K562 (cell line): ENCODE data around the gene RPE. TPM values are rescaled to one million over a fixed set of nuclear protein-coding genes. Genes with fewer than 3 reads are reported as not detected.

ENCODE experiments used
- DIDO1 ChIP-seq: fragments of 450-650 bp; IDR thresholded peaks from 2 replicates; pipeline ENCODE4 v1.6.1; 2016; ENCODE audit warnings: low read depth, missing biosample characterization, missing genetic modification characterization
- DPF2 ChIP-seq: fragments of 450-650 bp; IDR thresholded peaks from 2 replicates; pipeline ENCODE4 v1.6.1; 2016
- EP300 ChIP-seq: IDR thresholded peaks from 2 replicates; pipeline ENCODE4 v1.6.1; 2012; ENCODE audit warnings: low read length, improper control_type of control experiment
- GATAD2B ChIP-seq: fragments of 450-650 bp; IDR thresholded peaks from 2 replicates; pipeline ENCODE4 v1.6.1; 2017; ENCODE audit warnings: mild to moderate bottlenecking, borderline replicate concordance
- GTF2A2 ChIP-seq: IDR thresholded peaks from 2 replicates; pipeline ENCODE4 v1.6.1; 2016; ENCODE audit warnings: mild to moderate bottlenecking, missing genetic modification characterization, missing compliant biosample characterization
- PHTF2 ChIP-seq: fragments of 250-450 bp; sonication (Bioruptor Pico); IDR thresholded peaks from 2 replicates; pipeline ENCODE4 v1.5.0; 2021; ENCODE audit warnings: mild to moderate bottlenecking
- POLR2H ChIP-seq: IDR thresholded peaks from 2 replicates; pipeline ENCODE4 v1.6.1; 2016; ENCODE audit warnings: missing genetic modification characterization, low read depth, mild to moderate bottlenecking, control low read depth, missing compliant biosample characterization, moderate library complexity
- PRMT5 ChIP-seq: sonication (generic); formaldehyde crosslinking; IDR thresholded peaks from 2 replicates; pipeline ENCODE4 v1.5.0; 2020; ENCODE audit warnings: missing genetic modification reagents
- RBM39 ChIP-seq: fragments of 200-400 bp; formaldehyde crosslinking; optimal IDR thresholded peaks from 2 replicates; pipeline ENCODE3; 2018; ENCODE audit warnings: low read depth, low read length
- STAG1 ChIP-seq: sonication (generic); formaldehyde crosslinking; IDR thresholded peaks from 2 replicates; pipeline ENCODE4 v1.5.0; 2020; ENCODE audit warnings: missing genetic modification reagents, borderline replicate concordance
- TARDBP ChIP-seq: fragments of 450-650 bp; IDR thresholded peaks from 2 replicates; pipeline ENCODE4 v1.6.1; 2016
- ZNF124 ChIP-seq: sonication (generic); formaldehyde crosslinking; IDR thresholded peaks from 2 replicates; pipeline ENCODE4 v1.8.1; 2022; ENCODE audit warnings: missing genetic modification reagents
- ZNF174 ChIP-seq: fragments of 250-450 bp; sonication (Bioruptor Pico); IDR thresholded peaks from 2 replicates; pipeline ENCODE4 v1.4.0; 2020; ENCODE audit warnings: mild to moderate bottlenecking
- ZNF224 ChIP-seq: sonication (generic); formaldehyde crosslinking; IDR thresholded peaks from 2 replicates; pipeline ENCODE4 v1.8.0; 2022; ENCODE audit warnings: mild to moderate bottlenecking, missing genetic modification reagents
- ZNF561 ChIP-seq: fragments of 450-650 bp; formaldehyde crosslinking; conservative IDR thresholded peaks from 2 replicates; pipeline ENCODE4 v1.4.0; 2020; ENCODE audit warnings: mild to moderate bottlenecking, moderate library complexity
- ZNF57 ChIP-seq: fragments of 450-650 bp; formaldehyde crosslinking; IDR thresholded peaks from 2 replicates; pipeline ENCODE4 v1.4.0; 2020; ENCODE audit warnings: mild to moderate bottlenecking, moderate library complexity
- ZNF75A ChIP-seq: fragments of 450-650 bp; formaldehyde crosslinking; IDR thresholded peaks from 2 replicates; pipeline ENCODE4 v1.4.0; 2020; ENCODE audit warnings: mild to moderate bottlenecking
- polyA plus RNA-seq, 8 experiments: library from polyadenylated mRNA; depleted of rRNA in 4 of 8; stranded (reverse) in 5 of 8; unstranded in 3 of 8; fragments of >200 nt; fragmentation: Nextera tagmentation in 2 of 8; fragmentation: Illumina TruSeq in 1 of 8; extraction: Ambion mirVana in 2 of 8; extraction: Trizol in 1 of 8; gene quantifications; 2 replicates each; pipeline versions ENCODE4 v1.2.1 to v1.2.3, GENCODE V29; 2011 to 2014; ENCODE audit warnings: inconsistent platforms in 1 of 8, missing spikeins in 1 of 8
- total RNA-seq, 7 experiments: library from RNA; depleted of rRNA in 6 of 7; stranded (reverse); fragments of >200 nt in 6 of 7; fragmentation: Illumina TruSeq in 2 of 7; extraction: Trizol in 2 of 7; gene quantifications; 2 replicates each; pipeline versions ENCODE4 v1.2.1 to v1.2.3, GENCODE V29; 2011 to 2021; ENCODE audit warnings: low replicate concordance in 1 of 7
- TF ChIP-seq, protein P1 (sequence below), 2 experiments: fragments of 250-450 bp in 1 of 2; fragments of 450-650 bp in 1 of 2; sonication (Bioruptor Pico) in 1 of 2; IDR thresholded peaks; 2 replicates each; pipeline versions ENCODE4 v1.6.1 to v1.8.0; 2016 to 2021; ENCODE audit warnings: mild to moderate bottlenecking in 2 of 2, moderate library complexity in 2 of 2, missing compliant biosample characterization in 1 of 2, missing genetic modification characterization in 1 of 2
- TF ChIP-seq, protein P2 (sequence below): fragments of 250-450 bp; sonication (Bioruptor Pico); IDR thresholded peaks from 2 replicates; pipeline ENCODE4 v1.8.0; 2021; ENCODE audit warnings: moderate library complexity, mild to moderate bottlenecking, inconsistent platforms
- TF ChIP-seq, protein P3 (sequence below): fragments of 250-450 bp; sonication (Bioruptor Pico); IDR thresholded peaks from 2 replicates; pipeline ENCODE4 v1.4.0; 2020; ENCODE audit warnings: mild to moderate bottlenecking, moderate library complexity
- TF ChIP-seq, protein P4 (sequence below): fragments of 450-650 bp; formaldehyde crosslinking; IDR thresholded peaks from 2 replicates; pipeline ENCODE4 v1.4.0; 2020; ENCODE audit warnings: mild to moderate bottlenecking
- TF ChIP-seq, protein P5 (sequence below): sonication (generic); formaldehyde crosslinking; IDR thresholded peaks from 2 replicates; pipeline ENCODE4 v1.8.1; 2023; ENCODE audit warnings: mild to moderate bottlenecking, missing genetic modification reagents

RPE gene
- total and polyA plus RNA-seq, 9 of the 15 experiments (the other 6 are each of a cell fraction or from before 2014, with no cell fraction given) = 33.5 to 65.3 (median 50.4) TPM

- TF ChIP-seq, protein P1, sequence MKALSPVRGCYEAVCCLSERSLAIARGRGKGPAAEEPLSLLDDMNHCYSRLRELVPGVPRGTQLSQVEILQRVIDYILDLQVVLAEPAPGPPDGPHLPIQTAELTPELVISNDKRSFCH (CRISPR knock-in tag; IDR thresholded peaks at IDR 0.05) = no peak
- TF ChIP-seq, protein P1 (tag; IDR thresholded peaks at IDR 0.05) = no peak
- TF ChIP-seq GTF2A2 (tag) (no peak), ZNF174 (CRISPR knock-in tag) (no peak), ZNF57 (no peak), TARDBP (no peak), DPF2 (peak; percentile 71), PRMT5 (CRISPR knock-in tag) (no peak), RBM39 (no peak), PHTF2 (CRISPR knock-in tag) (no peak), ZNF561 (no peak), ZNF224 (no peak), GATAD2B (no peak), STAG1 (no peak), ZNF75A (CRISPR knock-in tag) (no peak), POLR2H (no peak), DIDO1 (no peak), EP300 (peak; percentile 76), ZNF124 (CRISPR knock-in tag) (no peak)
- TF ChIP-seq, protein P2, sequence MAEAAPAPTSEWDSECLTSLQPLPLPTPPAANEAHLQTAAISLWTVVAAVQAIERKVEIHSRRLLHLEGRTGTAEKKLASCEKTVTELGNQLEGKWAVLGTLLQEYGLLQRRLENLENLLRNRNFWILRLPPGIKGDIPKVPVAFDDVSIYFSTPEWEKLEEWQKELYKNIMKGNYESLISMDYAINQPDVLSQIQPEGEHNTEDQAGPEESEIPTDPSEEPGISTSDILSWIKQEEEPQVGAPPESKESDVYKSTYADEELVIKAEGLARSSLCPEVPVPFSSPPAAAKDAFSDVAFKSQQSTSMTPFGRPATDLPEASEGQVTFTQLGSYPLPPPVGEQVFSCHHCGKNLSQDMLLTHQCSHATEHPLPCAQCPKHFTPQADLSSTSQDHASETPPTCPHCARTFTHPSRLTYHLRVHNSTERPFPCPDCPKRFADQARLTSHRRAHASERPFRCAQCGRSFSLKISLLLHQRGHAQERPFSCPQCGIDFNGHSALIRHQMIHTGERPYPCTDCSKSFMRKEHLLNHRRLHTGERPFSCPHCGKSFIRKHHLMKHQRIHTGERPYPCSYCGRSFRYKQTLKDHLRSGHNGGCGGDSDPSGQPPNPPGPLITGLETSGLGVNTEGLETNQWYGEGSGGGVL (CRISPR knock-in tag) = no peak
- TF ChIP-seq, protein P3, sequence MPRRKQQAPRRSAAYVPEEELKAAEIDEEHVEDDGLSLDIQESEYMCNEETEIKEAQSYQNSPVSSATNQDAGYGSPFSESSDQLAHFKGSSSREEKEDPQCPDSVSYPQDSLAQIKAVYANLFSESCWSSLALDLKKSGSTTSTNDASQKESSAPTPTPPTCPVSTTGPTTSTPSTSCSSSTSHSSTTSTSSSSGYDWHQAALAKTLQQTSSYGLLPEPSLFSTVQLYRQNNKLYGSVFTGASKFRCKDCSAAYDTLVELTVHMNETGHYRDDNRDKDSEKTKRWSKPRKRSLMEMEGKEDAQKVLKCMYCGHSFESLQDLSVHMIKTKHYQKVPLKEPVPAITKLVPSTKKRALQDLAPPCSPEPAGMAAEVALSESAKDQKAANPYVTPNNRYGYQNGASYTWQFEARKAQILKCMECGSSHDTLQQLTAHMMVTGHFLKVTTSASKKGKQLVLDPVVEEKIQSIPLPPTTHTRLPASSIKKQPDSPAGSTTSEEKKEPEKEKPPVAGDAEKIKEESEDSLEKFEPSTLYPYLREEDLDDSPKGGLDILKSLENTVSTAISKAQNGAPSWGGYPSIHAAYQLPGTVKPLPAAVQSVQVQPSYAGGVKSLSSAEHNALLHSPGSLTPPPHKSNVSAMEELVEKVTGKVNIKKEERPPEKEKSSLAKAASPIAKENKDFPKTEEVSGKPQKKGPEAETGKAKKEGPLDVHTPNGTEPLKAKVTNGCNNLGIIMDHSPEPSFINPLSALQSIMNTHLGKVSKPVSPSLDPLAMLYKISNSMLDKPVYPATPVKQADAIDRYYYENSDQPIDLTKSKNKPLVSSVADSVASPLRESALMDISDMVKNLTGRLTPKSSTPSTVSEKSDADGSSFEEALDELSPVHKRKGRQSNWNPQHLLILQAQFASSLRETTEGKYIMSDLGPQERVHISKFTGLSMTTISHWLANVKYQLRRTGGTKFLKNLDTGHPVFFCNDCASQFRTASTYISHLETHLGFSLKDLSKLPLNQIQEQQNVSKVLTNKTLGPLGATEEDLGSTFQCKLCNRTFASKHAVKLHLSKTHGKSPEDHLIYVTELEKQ = no peak
- TF ChIP-seq, protein P4, sequence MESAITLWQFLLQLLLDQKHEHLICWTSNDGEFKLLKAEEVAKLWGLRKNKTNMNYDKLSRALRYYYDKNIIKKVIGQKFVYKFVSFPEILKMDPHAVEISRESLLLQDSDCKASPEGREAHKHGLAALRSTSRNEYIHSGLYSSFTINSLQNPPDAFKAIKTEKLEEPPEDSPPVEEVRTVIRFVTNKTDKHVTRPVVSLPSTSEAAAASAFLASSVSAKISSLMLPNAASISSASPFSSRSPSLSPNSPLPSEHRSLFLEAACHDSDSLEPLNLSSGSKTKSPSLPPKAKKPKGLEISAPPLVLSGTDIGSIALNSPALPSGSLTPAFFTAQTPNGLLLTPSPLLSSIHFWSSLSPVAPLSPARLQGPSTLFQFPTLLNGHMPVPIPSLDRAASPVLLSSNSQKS (CRISPR knock-in tag) = no peak
- TF ChIP-seq, protein P5, sequence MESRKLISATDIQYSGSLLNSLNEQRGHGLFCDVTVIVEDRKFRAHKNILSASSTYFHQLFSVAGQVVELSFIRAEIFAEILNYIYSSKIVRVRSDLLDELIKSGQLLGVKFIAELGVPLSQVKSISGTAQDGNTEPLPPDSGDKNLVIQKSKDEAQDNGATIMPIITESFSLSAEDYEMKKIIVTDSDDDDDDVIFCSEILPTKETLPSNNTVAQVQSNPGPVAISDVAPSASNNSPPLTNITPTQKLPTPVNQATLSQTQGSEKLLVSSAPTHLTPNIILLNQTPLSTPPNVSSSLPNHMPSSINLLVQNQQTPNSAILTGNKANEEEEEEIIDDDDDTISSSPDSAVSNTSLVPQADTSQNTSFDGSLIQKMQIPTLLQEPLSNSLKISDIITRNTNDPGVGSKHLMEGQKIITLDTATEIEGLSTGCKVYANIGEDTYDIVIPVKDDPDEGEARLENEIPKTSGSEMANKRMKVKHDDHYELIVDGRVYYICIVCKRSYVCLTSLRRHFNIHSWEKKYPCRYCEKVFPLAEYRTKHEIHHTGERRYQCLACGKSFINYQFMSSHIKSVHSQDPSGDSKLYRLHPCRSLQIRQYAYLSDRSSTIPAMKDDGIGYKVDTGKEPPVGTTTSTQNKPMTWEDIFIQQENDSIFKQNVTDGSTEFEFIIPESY (CRISPR knock-in tag) = no peak
These were observed 14.4 kb upstream of the RPE start (continued) for GRCh38 chr2:209988010-209988409.
